HCT116 (cell line): ENCODE data around the gene AMBRA1.

Source experiments
- CTCF ChIP-seq, 3 experiments: fragments of 200-600 bp in 1 of 3; sonication (generic) in 1 of 3; IDR thresholded peaks in 2 of 3; conservative IDR thresholded peaks in 1 of 3; 2 replicates each; pipeline ENCODE4 v1.5.1; 2012 to 2017; ENCODE audit warnings: low read depth in 2 of 3, low read length in 2 of 3, antibody characterized with exemption in 1 of 3, borderline replicate concordance in 1 of 3, control low read depth in 1 of 3, mild to moderate bottlenecking in 1 of 3, mixed read lengths in 1 of 3, mixed run types in 1 of 3, moderate library complexity in 1 of 3; ENCODE audit not compliant: insufficient read depth in 1 of 3
- EZH2 ChIP-seq: fragments of 200-600 bp; sonication (generic); IDR thresholded peaks from 2 replicates; pipeline ENCODE4 v1.6.1; 2017; ENCODE audit warnings: antibody characterized with exemption, mixed run types
- POLR2AphosphoS5 ChIP-seq: IDR thresholded peaks from 2 replicates; pipeline ENCODE4 v1.6.1; 2011; ENCODE audit warnings: mild to moderate bottlenecking, low read depth, low read length, moderate library complexity

DNA sequence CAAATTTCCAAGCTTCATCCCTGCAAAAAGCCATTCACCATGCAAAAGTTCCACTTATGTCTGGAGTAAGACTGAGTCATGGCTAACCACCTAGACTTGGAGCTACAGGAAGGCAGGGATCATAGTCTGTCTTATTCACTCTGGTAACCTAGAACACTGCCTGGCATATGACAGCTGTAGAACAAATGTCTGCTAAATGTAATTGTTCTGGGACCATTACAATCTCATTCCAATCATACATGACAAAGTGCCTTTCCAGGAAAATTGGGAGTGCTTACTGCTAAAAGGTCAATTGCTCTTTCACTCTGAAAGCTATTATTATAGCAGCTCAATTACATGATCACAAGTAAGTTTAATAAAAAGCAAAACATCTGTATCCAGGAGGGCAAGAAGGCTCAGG is 103.2 kb downstream of the AMBRA1 start:
- TF ChIP-seq POLR2AphosphoS5 (no peak), CTCF (IDR thresholded peaks at IDR 0.05 in 2 of 3, conservative IDR thresholded peaks at IDR 0.05 in 1 of 3; ENCODE audit: borderline replicate concordance in 1 of 3, insufficient read depth in 1 of 3, low read depth in 2 of 3, low read length in 2 of 3) (no peak), EZH2 (no peak)
